Raji (cell line): ENCODE measurements around the gene ST6GALNAC5.

ENCODE experiments used
- POLR2A ChIP-seq: IDR thresholded peaks from 2 replicates; pipeline ENCODE4 v1.6.1; 2011; ENCODE audit warnings: low read depth, low read length, control low read depth; ENCODE audit not compliant: insufficient read depth

The ST6GALNAC5 gene

DNA sequence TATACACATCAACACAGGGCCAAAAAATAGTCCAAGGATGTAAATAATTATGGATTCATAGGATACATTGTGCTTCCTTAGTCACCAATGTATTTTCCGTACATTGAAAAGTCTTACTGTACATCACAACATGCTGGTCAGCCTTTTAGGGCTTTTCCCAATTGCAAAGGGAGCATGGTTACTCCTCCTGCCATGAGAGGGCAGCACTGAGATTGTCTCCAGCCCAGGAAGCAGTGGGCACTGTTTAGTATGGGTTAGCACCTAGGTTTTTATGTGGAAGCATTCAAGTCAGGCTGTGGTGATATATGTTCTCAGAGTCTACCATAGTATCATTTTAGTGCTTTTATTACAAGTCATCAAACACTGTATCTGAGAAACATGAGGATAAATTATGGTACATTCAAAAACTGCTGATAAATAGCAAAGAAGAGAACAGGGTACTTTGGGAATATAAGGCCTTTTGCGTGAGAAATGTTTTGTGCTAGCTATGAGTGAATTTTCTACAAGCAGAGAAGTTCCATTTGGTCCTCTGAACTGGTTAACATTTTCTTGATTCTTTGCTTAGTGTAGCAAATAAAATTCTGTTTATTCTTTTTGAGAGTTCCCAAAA is 34.0 kb downstream of the ST6GALNAC5 start:
- TF ChIP-seq POLR2A = no peak

DNA sequence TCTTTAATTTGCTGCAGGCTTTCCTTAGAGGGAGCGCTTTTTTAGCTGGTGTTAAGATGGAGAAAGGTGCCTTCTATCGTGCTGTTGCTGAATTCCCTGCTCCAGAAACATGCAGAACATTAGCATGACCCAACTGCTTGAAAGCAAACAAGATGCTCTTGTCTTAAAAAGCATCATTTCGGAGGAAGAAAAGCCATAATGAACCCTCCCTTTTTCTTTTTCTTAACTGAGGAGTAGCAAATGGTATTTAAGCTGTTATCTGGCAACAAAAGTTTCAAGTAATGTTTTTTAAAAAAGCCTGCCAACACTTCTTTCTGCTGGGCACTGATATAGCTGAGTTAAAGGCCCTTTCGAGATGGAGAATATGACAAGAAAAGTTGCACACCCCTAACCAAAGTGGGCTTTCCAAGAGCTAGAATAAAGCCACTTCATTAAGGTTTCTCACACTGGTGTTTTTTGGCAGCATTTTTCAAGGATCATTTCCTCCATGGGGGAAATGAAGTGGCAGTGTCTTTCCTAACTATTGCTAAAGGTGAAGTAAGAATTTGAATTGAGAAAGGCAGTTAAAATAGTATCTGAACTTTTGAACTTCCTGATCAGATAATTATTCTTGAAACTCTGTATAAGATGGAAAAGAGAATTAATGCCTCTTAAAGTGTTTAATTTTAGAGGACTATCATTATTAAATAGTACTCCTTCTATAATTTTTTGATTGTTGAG is 38.8 kb downstream of the ST6GALNAC5 start:
- no peak for TF ChIP-seq POLR2A

- no peak for TF ChIP-seq POLR2A
Measured at GRCh38 chr1:76909311-76909710, 42.0 kb downstream of the ST6GALNAC5 start.

GRCh38 chr1:76919085-76919484 is 51.8 kb downstream of the ST6GALNAC5 start:
- no peak for TF ChIP-seq POLR2A

GRCh38 chr1:76921590-76921989 is 54.3 kb downstream of the ST6GALNAC5 start:
- no peak for TF ChIP-seq POLR2A

GRCh38 chr1:76925825-76926224 is 58.5 kb downstream of the ST6GALNAC5 start:
- TF ChIP-seq POLR2A = no peak

- TF ChIP-seq POLR2A = no peak
Measured at GRCh38 chr1:76928522-76928921, 61.2 kb downstream of the ST6GALNAC5 start.

DNA sequence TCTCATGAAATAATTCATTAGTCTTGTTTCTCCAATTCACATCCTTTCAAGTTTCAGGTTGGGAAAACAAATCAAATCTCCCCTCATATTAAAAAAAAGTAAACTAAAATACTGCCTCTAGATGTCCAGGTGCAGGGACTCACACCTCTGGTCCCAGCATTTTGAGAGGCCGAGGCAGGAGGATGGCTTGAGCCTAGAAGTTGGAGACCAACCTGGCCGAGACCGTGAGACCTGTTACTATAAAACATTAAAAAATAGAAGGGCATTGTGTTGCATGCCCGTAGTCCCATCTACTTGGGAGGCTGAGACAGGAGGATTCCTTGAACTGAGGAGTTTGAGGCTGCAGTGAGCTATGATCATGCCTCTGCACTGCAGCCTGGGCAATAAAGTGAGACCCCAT is 61.9 kb downstream of the ST6GALNAC5 start:
- TF ChIP-seq POLR2A = no peak

DNA sequence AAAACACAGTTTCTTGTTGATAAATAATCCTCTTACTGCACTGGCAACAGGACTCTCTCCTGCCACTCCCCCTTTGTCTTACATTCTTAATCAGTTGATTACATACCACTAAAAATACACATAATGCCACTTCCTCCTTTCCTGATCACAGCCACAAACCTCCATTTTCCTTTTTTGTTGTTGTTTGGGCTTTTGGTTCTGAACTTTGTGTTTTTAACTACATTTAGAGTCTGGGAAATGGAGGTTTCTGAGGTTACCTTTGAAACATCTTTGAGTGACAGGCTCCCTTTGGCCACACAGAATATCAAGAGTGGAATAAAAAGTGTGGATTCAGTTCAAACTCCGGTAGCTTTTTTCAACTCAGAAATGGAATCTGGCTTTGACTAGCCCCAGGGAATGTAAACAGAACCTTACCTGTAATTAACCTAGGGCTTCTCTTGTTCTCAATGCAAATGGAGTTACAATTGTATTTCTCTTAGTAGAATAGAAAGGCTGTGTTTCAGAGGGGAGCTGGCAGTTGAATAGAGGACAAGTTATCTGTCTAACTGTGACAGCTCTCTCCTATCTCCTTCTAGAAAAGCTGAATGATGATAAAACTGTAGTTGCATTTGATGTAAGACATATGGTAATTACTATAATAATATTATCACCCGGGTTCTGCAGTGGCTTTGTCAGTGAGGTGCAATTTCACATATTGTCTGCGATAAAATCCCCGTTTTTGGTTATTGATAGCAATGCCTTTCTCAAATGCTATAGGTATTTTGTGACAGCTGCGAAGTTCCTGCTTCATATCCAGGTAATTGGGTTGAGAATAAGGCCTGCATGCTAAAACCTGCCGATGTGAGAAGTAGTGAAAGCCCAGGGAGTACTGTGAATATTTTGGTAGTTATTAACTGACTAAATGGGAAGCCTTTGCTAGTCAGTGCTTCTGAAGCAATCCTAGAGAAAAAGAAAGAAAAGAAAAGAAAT is 66.9 kb downstream of the ST6GALNAC5 start:
- TF ChIP-seq POLR2A = no peak

DNA sequence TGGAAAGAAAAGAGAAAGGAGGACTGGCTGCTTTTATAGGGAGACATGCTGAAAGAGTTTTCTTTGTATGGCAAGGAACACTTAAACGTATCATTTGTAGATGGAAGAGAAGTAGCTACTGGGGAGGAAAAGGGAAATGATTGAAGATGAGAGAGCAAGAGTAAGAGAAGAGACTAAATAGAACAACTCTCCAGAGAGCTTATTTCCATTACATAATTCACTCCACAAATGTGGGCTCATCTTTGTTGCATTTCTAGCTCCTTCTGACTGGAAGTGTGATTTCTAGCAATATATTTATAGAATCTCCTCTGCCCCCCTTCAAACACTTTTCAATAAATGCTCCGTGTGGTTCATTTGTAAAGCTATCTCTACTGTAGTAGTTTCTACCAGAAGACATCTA is 71.0 kb downstream of the ST6GALNAC5 start:
- no peak for TF ChIP-seq POLR2A

GRCh38 chr1:76939050-76939816 is 72.0 kb downstream of the ST6GALNAC5 start:
- TF ChIP-seq POLR2A = no peak

GRCh38 chr1:76939817-76940216 is 72.5 kb downstream of the ST6GALNAC5 start:
- no peak for TF ChIP-seq POLR2A

DNA sequence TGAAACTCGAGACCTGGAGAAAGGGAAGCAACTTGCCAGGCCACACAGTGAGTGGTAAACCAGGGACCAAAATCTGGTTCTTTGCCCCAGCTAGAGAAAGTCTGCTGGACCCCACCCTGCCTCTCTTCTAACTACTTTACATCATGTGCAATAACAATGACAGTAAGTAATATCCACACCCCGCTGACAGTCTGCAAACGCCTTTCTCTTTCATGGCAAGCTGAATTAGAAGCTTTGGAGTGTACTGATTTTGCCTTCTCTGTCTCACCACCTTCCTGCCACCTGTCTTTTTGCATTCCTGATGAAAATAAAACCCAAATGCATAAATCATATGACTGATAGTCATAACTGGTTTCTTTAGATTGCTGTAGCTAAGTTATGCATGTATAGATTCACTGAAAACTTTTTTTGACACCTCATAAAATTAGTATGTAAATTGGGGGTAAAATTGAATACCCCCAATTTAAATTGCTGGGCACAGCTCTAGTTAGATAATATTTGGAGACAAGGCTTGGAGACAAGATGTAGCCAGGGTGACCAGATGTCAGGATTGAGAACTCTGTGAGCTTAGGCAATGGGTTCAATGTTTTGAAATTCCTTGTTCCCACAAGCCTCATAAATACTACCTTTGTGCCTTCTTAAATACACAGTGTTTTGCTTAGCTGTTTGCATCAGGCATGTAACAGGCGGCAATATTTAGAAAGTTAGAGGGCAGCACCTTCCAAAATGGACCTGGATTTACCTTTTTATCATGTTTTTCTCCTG is 73.5 kb downstream of the ST6GALNAC5 start:
- no peak for TF ChIP-seq POLR2A

GRCh38 chr1:76942549-76942948 is 75.3 kb downstream of the ST6GALNAC5 start:
- TF ChIP-seq POLR2A = no peak
